K562 (cell line): ENCODE results near the gene ARPP21.

Source experiments
- MAZ ChIP-seq, 2 experiments: fragments of 450-650 bp in 1 of 2; sonication (generic) in 1 of 2; formaldehyde crosslinking; IDR thresholded peaks in 1 of 2; conservative IDR thresholded peaks in 1 of 2; 2 replicates each; pipeline versions ENCODE4 v1.4.0 to v1.5.0; 2020; ENCODE audit warnings: mild to moderate bottlenecking in 1 of 2, missing genetic modification reagents in 1 of 2
- NR2C2 ChIP-seq, 2 experiments: fragments of 200-800 bp in 1 of 2; sonication (Bioruptor generic) in 1 of 2; sonication (generic) in 1 of 2; formaldehyde crosslinking in 1 of 2; IDR thresholded peaks; 2 replicates each; pipeline versions ENCODE4 v1.6.1 to v1.8.0; 2016 to 2022; ENCODE audit warnings: mild to moderate bottlenecking in 1 of 2, missing compliant biosample characterization in 1 of 2, missing genetic modification characterization in 1 of 2, missing genetic modification reagents in 1 of 2
- RAD21 ChIP-seq, 2 experiments: fragments of 250-450 bp in 1 of 2; fragments of 450-650 bp in 1 of 2; sonication (Bioruptor Pico) in 1 of 2; formaldehyde crosslinking in 1 of 2; IDR thresholded peaks in 1 of 2; conservative IDR thresholded peaks in 1 of 2; 2 replicates each; pipeline versions ENCODE4 v1.4.0 to v1.8.0; 2020 to 2022; ENCODE audit warnings: mild to moderate bottlenecking in 2 of 2, moderate library complexity in 1 of 2
- RNF2 ChIP-seq: sonication (generic); IDR thresholded peaks from 2 replicates; pipeline ENCODE4 v1.6.1; 2016
- SMARCA4 ChIP-seq: fragments of 450-650 bp; IDR thresholded peaks from 2 replicates; pipeline ENCODE4 v1.6.1; 2016
- SRF ChIP-seq, 2 experiments: fragments of 250-450, 450-650 bp in 1 of 2; sonication (Bioruptor Pico) in 1 of 2; sonication (generic) in 1 of 2; formaldehyde crosslinking; IDR thresholded peaks; 2 replicates each; pipeline versions ENCODE4 v1.5.0 to v1.5.1; 2020 to 2022; ENCODE audit warnings: mild to moderate bottlenecking in 1 of 2, missing genetic modification reagents in 1 of 2
- ZNF143 ChIP-seq: sonication (generic); formaldehyde crosslinking; IDR thresholded peaks from 2 replicates; pipeline ENCODE4 v1.9.0; 2022; ENCODE audit warnings: mild to moderate bottlenecking, missing genetic modification reagents
- TF ChIP-seq, protein P1 (sequence below): fragments of 200-600 bp; sonication (generic); IDR thresholded peaks from one replicate; pipeline ENCODE4 v1.6.1; 2012; ENCODE audit warnings: mild to moderate bottlenecking, low read depth, low read length, inconsistent platforms
- TF ChIP-seq, protein P2 (sequence below): fragments of 250-450 bp; sonication (Bioruptor Pico); IDR thresholded peaks from 2 replicates; pipeline ENCODE4 v1.5.0; 2020; ENCODE audit warnings: mild to moderate bottlenecking, borderline replicate concordance
- TF ChIP-seq, protein P3 (sequence below), 3 experiments: IDR thresholded peaks in 2 of 3; conservative IDR thresholded peaks in 1 of 3; 2 replicates each; pipeline ENCODE4 v1.5.1; 2011 to 2012; ENCODE audit warnings: low read length in 3 of 3, mild to moderate bottlenecking in 3 of 3, control low read depth in 2 of 3, improper control_type of control experiment in 1 of 3, inconsistent platforms in 1 of 3, low read depth in 1 of 3, mixed read lengths in 1 of 3, moderate library complexity in 1 of 3; ENCODE audit not compliant: insufficient read depth in 2 of 3

DNA sequence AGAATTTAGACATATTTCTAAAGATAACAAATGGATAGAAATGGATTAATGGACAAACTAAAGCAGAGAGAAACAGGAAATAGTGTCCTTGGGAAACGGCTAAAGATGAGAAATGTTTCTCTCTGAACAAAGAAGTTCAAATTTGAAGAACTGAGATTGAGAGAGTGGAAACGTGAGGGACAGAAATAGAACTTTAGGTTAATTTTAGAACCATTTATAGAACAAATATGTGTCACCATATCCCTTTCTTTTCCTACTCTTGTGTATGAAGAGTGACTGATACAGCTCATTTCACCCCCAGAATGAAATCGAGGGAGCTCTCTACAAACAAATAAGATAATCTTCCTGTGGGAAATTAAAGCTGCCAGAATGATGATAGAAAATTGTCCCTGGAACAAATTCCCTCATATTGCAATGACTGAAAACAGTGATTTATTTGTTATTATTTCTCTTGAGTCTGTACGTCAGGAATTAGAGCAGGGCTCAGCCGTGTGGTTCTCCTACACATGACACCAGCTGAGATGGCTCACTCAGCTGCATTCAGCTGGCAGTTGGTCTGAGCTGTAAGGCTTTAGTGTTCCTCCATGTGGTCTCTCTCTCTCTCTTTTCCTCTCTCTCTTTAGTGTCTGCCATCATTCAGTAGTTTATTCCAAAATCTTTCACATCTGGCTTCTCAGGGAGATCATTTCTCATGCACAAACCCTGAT is 46.6 kb upstream of the ARPP21 start:
- TF ChIP-seq RNF2 (no peak), SRF (CRISPR knock-in tag; IDR thresholded peaks at IDR 0.05) (no peak), ZNF143 (CRISPR knock-in tag) (no peak), NR2C2 (CRISPR knock-in tag; IDR thresholded peaks at IDR 0.05) (no peak), NR2C2 (tag; IDR thresholded peaks at IDR 0.05) (no peak), RAD21 (CRISPR knock-in tag; conservative IDR thresholded peaks at IDR 0.05 in 1 of 2, IDR thresholded peaks at IDR 0.05 in 1 of 2) (no peak), SMARCA4 (no peak), MAZ (CRISPR knock-in tag; conservative IDR thresholded peaks at IDR 0.05 in 1 of 2, IDR thresholded peaks at IDR 0.05 in 1 of 2) (no peak)
- TF ChIP-seq, protein P1, sequence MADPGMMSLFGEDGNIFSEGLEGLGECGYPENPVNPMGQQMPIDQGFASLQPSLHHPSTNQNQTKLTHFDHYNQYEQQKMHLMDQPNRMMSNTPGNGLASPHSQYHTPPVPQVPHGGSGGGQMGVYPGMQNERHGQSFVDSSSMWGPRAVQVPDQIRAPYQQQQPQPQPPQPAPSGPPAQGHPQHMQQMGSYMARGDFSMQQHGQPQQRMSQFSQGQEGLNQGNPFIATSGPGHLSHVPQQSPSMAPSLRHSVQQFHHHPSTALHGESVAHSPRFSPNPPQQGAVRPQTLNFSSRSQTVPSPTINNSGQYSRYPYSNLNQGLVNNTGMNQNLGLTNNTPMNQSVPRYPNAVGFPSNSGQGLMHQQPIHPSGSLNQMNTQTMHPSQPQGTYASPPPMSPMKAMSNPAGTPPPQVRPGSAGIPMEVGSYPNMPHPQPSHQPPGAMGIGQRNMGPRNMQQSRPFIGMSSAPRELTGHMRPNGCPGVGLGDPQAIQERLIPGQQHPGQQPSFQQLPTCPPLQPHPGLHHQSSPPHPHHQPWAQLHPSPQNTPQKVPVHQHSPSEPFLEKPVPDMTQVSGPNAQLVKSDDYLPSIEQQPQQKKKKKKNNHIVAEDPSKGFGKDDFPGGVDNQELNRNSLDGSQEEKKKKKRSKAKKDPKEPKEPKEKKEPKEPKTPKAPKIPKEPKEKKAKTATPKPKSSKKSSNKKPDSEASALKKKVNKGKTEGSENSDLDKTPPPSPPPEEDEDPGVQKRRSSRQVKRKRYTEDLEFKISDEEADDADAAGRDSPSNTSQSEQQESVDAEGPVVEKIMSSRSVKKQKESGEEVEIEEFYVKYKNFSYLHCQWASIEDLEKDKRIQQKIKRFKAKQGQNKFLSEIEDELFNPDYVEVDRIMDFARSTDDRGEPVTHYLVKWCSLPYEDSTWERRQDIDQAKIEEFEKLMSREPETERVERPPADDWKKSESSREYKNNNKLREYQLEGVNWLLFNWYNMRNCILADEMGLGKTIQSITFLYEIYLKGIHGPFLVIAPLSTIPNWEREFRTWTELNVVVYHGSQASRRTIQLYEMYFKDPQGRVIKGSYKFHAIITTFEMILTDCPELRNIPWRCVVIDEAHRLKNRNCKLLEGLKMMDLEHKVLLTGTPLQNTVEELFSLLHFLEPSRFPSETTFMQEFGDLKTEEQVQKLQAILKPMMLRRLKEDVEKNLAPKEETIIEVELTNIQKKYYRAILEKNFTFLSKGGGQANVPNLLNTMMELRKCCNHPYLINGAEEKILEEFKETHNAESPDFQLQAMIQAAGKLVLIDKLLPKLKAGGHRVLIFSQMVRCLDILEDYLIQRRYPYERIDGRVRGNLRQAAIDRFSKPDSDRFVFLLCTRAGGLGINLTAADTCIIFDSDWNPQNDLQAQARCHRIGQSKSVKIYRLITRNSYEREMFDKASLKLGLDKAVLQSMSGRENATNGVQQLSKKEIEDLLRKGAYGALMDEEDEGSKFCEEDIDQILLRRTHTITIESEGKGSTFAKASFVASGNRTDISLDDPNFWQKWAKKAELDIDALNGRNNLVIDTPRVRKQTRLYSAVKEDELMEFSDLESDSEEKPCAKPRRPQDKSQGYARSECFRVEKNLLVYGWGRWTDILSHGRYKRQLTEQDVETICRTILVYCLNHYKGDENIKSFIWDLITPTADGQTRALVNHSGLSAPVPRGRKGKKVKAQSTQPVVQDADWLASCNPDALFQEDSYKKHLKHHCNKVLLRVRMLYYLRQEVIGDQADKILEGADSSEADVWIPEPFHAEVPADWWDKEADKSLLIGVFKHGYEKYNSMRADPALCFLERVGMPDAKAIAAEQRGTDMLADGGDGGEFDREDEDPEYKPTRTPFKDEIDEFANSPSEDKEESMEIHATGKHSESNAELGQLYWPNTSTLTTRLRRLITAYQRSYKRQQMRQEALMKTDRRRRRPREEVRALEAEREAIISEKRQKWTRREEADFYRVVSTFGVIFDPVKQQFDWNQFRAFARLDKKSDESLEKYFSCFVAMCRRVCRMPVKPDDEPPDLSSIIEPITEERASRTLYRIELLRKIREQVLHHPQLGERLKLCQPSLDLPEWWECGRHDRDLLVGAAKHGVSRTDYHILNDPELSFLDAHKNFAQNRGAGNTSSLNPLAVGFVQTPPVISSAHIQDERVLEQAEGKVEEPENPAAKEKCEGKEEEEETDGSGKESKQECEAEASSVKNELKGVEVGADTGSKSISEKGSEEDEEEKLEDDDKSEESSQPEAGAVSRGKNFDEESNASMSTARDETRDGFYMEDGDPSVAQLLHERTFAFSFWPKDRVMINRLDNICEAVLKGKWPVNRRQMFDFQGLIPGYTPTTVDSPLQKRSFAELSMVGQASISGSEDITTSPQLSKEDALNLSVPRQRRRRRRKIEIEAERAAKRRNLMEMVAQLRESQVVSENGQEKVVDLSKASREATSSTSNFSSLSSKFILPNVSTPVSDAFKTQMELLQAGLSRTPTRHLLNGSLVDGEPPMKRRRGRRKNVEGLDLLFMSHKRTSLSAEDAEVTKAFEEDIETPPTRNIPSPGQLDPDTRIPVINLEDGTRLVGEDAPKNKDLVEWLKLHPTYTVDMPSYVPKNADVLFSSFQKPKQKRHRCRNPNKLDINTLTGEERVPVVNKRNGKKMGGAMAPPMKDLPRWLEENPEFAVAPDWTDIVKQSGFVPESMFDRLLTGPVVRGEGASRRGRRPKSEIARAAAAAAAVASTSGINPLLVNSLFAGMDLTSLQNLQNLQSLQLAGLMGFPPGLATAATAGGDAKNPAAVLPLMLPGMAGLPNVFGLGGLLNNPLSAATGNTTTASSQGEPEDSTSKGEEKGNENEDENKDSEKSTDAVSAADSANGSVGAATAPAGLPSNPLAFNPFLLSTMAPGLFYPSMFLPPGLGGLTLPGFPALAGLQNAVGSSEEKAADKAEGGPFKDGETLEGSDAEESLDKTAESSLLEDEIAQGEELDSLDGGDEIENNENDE, result no peak
- TF ChIP-seq, protein P2, sequence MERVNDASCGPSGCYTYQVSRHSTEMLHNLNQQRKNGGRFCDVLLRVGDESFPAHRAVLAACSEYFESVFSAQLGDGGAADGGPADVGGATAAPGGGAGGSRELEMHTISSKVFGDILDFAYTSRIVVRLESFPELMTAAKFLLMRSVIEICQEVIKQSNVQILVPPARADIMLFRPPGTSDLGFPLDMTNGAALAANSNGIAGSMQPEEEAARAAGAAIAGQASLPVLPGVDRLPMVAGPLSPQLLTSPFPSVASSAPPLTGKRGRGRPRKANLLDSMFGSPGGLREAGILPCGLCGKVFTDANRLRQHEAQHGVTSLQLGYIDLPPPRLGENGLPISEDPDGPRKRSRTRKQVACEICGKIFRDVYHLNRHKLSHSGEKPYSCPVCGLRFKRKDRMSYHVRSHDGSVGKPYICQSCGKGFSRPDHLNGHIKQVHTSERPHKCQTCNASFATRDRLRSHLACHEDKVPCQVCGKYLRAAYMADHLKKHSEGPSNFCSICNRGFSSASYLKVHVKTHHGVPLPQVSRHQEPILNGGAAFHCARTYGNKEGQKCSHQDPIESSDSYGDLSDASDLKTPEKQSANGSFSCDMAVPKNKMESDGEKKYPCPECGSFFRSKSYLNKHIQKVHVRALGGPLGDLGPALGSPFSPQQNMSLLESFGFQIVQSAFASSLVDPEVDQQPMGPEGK, result no peak
- TF ChIP-seq, protein P3, sequence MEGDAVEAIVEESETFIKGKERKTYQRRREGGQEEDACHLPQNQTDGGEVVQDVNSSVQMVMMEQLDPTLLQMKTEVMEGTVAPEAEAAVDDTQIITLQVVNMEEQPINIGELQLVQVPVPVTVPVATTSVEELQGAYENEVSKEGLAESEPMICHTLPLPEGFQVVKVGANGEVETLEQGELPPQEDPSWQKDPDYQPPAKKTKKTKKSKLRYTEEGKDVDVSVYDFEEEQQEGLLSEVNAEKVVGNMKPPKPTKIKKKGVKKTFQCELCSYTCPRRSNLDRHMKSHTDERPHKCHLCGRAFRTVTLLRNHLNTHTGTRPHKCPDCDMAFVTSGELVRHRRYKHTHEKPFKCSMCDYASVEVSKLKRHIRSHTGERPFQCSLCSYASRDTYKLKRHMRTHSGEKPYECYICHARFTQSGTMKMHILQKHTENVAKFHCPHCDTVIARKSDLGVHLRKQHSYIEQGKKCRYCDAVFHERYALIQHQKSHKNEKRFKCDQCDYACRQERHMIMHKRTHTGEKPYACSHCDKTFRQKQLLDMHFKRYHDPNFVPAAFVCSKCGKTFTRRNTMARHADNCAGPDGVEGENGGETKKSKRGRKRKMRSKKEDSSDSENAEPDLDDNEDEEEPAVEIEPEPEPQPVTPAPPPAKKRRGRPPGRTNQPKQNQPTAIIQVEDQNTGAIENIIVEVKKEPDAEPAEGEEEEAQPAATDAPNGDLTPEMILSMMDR (IDR thresholded peaks at IDR 0.05 in 2 of 3, conservative IDR thresholded peaks at IDR 0.05 in 1 of 3; ENCODE audit: insufficient read depth in 2 of 3, low read depth in 1 of 3, low read length in 3 of 3), result no peak
